ENCODE results near the gene GNG12.

DNA sequence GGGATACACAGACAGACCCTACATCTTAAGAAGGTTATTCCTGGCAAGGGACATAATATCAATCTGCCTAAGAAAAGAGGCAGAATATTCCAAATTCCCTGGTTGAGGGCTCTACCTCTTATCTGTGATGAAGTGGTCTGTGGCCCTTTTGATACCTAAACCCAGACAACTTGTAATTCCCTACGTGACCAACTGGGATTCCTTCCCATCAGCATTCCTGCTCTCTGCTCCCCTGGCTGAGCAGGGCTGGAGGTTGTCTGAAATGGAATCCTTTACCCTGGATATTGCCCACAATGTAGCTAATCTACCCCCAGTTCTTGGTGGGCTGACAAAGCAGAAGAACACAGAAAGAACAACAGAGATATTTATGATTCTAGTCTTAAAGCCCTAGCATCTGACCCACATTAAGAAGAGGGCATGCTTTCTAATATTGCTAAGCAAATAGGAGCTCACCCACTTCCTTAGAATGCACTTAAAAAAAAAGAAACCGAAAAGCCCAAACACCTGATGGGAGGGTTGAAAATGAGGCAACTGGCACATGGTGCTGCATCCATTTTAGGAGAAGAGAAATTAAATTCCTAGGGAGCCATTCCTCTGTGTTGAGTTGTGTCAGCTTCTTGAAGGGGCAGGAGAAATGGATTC is 111.5 kb downstream of the GNG12 start:
- TF ChIP-seq, protein P1, sequence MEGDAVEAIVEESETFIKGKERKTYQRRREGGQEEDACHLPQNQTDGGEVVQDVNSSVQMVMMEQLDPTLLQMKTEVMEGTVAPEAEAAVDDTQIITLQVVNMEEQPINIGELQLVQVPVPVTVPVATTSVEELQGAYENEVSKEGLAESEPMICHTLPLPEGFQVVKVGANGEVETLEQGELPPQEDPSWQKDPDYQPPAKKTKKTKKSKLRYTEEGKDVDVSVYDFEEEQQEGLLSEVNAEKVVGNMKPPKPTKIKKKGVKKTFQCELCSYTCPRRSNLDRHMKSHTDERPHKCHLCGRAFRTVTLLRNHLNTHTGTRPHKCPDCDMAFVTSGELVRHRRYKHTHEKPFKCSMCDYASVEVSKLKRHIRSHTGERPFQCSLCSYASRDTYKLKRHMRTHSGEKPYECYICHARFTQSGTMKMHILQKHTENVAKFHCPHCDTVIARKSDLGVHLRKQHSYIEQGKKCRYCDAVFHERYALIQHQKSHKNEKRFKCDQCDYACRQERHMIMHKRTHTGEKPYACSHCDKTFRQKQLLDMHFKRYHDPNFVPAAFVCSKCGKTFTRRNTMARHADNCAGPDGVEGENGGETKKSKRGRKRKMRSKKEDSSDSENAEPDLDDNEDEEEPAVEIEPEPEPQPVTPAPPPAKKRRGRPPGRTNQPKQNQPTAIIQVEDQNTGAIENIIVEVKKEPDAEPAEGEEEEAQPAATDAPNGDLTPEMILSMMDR (IDR thresholded peaks at IDR 0.05 in 8 of 11, conservative IDR thresholded peaks at IDR 0.05 in 3 of 11): no peak
- TF ChIP-seq POLR2A (IDR thresholded peaks at IDR 0.05): no peak
